ENCODE results near the gene CCM2. TPM values are rescaled to one million over a fixed set of nuclear protein-coding genes. Genes with fewer than 3 reads are reported as not detected.

Gene CCM2
- total RNA-seq, 1 experiment from 2014 or later, result 62.9 TPM

- intact Hi-C loops (cut with micrococcal nuclease; ENCODE audit: unreplicated experiment), result no loop called here
- Mint-ChIP-seq H3K36me3 (ENCODE audit: insufficient read depth, unreplicated experiment) (peaks cover under 1% of the 10 kb centered on the region), H3K4me3 (ENCODE audit: low read depth, unreplicated experiment) (no peak overlapping the region), H3K27ac (ENCODE audit: unreplicated experiment) (no peak overlapping the region), H3K27me3 (ENCODE audit: unreplicated experiment) (no peaks in the 10 kb centered on the region), H3K9me3 (ENCODE audit: low read depth, unreplicated experiment) (no peaks in the 10 kb centered on the region), H3K4me1 (ENCODE audit: low read depth, unreplicated experiment) (no peaks in the 10 kb centered on the region)
- CTCF ChIA-PET, result no interaction called here
- no TSS peak for BruUV-seq (replicated peaks)
- DNase-seq, result no peak
- TF ChIP-seq CTCF (IDR thresholded peaks at IDR 0.05; ENCODE audit: unreplicated experiment), result no peak
These were observed 55.7 kb downstream of the CCM2 start for GRCh38 chr7:45055594-45056219.

GRCh38 chr7:45057878-45058277 is 57.9 kb downstream of the CCM2 start:
- BruUV-seq (replicated peaks), result no TSS peak
- CTCF ChIA-PET, result interaction anchor here (0.6 kb wide), 1 partner anchor 31 kb away, joined by 4 read pairs; the partner anchor contains the start of gene NACAD

GRCh38 chr7:45060295-45060694 is 60.3 kb downstream of the CCM2 start:
- Mint-ChIP-seq H3K27me3 (ENCODE audit: unreplicated experiment) (no peaks in the 10 kb centered on the region), H3K27ac (ENCODE audit: unreplicated experiment) (no peak overlapping the region), H3K9me3 (ENCODE audit: low read depth, unreplicated experiment) (no peaks in the 10 kb centered on the region), H3K4me3 (ENCODE audit: low read depth, unreplicated experiment) (no peak overlapping the region), H3K4me1 (ENCODE audit: low read depth, unreplicated experiment) (no peaks in the 10 kb centered on the region), H3K36me3 (ENCODE audit: insufficient read depth, unreplicated experiment) (no peaks in the 10 kb centered on the region)
- BruUV-seq (replicated peaks), result no TSS peak
- intact Hi-C loops (cut with micrococcal nuclease; ENCODE audit: unreplicated experiment), result no loop called here
- no peak for DNase-seq
- no peak for TF ChIP-seq CTCF (IDR thresholded peaks at IDR 0.05; ENCODE audit: unreplicated experiment)
- CTCF ChIA-PET, result no interaction called here

More at GRCh38 chr7:45057878-45058277, 57.9 kb downstream of the CCM2 start:
- Mint-ChIP-seq H3K27ac (ENCODE audit: unreplicated experiment) (no peak overlapping the region), H3K4me1 (ENCODE audit: low read depth, unreplicated experiment) (no peaks in the 10 kb centered on the region), H3K9me3 (ENCODE audit: low read depth, unreplicated experiment) (no peaks in the 10 kb centered on the region), H3K4me3 (ENCODE audit: low read depth, unreplicated experiment) (no peak overlapping the region), H3K27me3 (ENCODE audit: unreplicated experiment) (no peaks in the 10 kb centered on the region), H3K36me3 (ENCODE audit: insufficient read depth, unreplicated experiment) (no peaks in the 10 kb centered on the region)
- DNase-seq, result no peak
- no peak for TF ChIP-seq CTCF (IDR thresholded peaks at IDR 0.05; ENCODE audit: unreplicated experiment)
- intact Hi-C loops (cut with micrococcal nuclease; ENCODE audit: unreplicated experiment), result no loop called here

DNA sequence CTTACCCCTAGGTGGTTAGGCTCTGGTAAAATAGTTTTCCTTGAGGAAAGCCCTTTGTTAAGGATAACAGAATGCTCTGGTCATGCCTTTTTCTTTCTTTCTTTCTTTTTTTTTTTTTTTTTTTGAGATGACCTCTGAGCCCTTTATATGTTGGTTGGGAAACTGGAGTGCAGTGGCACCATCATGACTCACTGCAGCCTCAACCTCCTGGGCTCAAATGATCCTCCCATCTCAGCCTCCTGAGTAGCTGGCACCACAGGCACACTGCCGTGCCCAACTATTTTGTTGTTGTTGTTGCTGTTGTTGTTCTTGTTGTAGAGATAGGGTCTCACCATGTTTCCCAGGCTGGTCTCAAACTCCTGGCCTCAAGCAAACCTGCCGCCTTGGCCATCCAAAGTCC is 61.4 kb downstream of the CCM2 start:
- Mint-ChIP-seq H3K27ac (ENCODE audit: unreplicated experiment) (no peak overlapping the region), H3K4me3 (ENCODE audit: low read depth, unreplicated experiment) (no peak overlapping the region), H3K4me1 (ENCODE audit: low read depth, unreplicated experiment) (no peaks in the 10 kb centered on the region), H3K27me3 (ENCODE audit: unreplicated experiment) (no peaks in the 10 kb centered on the region), H3K9me3 (ENCODE audit: low read depth, unreplicated experiment) (no peaks in the 10 kb centered on the region), H3K36me3 (ENCODE audit: insufficient read depth, unreplicated experiment) (no peaks in the 10 kb centered on the region)
- no peak for DNase-seq
- CTCF ChIA-PET, result no interaction called here
- no peak for TF ChIP-seq CTCF (IDR thresholded peaks at IDR 0.05; ENCODE audit: unreplicated experiment)
- BruUV-seq (replicated peaks), result no TSS peak
- intact Hi-C loops (cut with micrococcal nuclease; ENCODE audit: unreplicated experiment), result no loop called here
